SK-N-SH (cell line): ENCODE results near the gene FBXW10B. TPM values are rescaled to one million over a fixed set of nuclear protein-coding genes. Genes with fewer than 3 reads are reported as not detected.

Source experiments
- CTCF ChIA-PET: fragments of 300-600, 350-600 bp; formaldehyde crosslinking; extraction: SDS; loops from one replicate; lab custom pipeline; 2021; lab: Yijun Ruan, JAX
- POLR2A ChIA-PET: fragments of 350-600 bp; sonication (Branson Sonifier 250); formaldehyde crosslinking; extraction: SDS; loops from one replicate; lab custom pipeline; 2020; ENCODE audit warnings: antibody characterized with exemption, inconsistent platforms; lab: Yijun Ruan, JAX
- DNase-seq: peaks from one replicate; pipeline ENCODE4 v3.0.0; 2012
- H2AFZ ChIP-seq: fragments of 200-600 bp; sonication (generic); 2 replicates; pipeline ENCODE4 v1.8.1; 2016; ENCODE audit warnings: antibody characterized with exemption, mild to moderate bottlenecking, low read depth
- H3F3A ChIP-seq: fragments of 200-600 bp; sonication (generic); replicated peaks from 2 replicates; pipeline ENCODE3; 2016; ENCODE audit warnings: antibody characterized with exemption, mild to moderate bottlenecking; ENCODE audit not compliant: insufficient read depth
- H3K27ac ChIP-seq, 2 experiments: fragments of 200-500 bp in 1 of 2; fragments of 200-600 bp in 1 of 2; sonication (Bioruptor generic) in 1 of 2; sonication (generic), shearing (Covaris generic) in 1 of 2; 2 replicates each; pipeline versions ENCODE4 v1.5.1 to v1.6.1; 2014 to 2016; ENCODE audit warnings: low read depth in 2 of 2, inconsistent platforms in 1 of 2, low read length in 1 of 2, mild to moderate bottlenecking in 1 of 2, mixed read lengths in 1 of 2
- H3K27me3 ChIP-seq: fragments of 200-600 bp; sonication (generic), shearing (Covaris generic); 2 replicates; pipeline ENCODE4 v1.6.1; 2016; ENCODE audit warnings: mixed run types; ENCODE audit not compliant: insufficient read depth
- H3K36me3 ChIP-seq, 2 experiments: fragments of 200-500 bp in 1 of 2; fragments of 200-600 bp in 1 of 2; sonication (Bioruptor generic) in 1 of 2; sonication (generic) in 1 of 2; replicated peaks in 1 of 2; 2 replicates each; pipeline versions ENCODE3 to v1.5.1; 2014 to 2016; ENCODE audit warnings: low read length in 1 of 2, mild to moderate bottlenecking in 1 of 2; ENCODE audit not compliant: insufficient read depth in 2 of 2, control insufficient read depth in 1 of 2
- H3K4me1 ChIP-seq, 2 experiments: fragments of 200-500 bp in 1 of 2; fragments of 200-600 bp in 1 of 2; sonication (Bioruptor generic) in 1 of 2; sonication (generic), shearing (Covaris generic) in 1 of 2; 2 replicates each; pipeline versions ENCODE4 v1.5.1 to v1.6.1; 2014 to 2016; ENCODE audit warnings: low read depth in 1 of 2, low read length in 1 of 2, mixed run types in 1 of 2; ENCODE audit not compliant: insufficient read depth in 2 of 2, control insufficient read depth in 1 of 2
- H3K4me2 ChIP-seq: fragments of 200-600 bp; sonication (generic), shearing (Covaris generic); 2 replicates; pipeline ENCODE4 v1.6.1; 2017; ENCODE audit warnings: mixed run types
- H3K4me3 ChIP-seq, 2 experiments: fragments of 200-500 bp in 1 of 2; fragments of 200-600 bp in 1 of 2; sonication (Bioruptor generic) in 1 of 2; sonication (generic), shearing (Covaris generic) in 1 of 2; 2 replicates each; pipeline versions ENCODE4 v1.5.1 to v1.8.1; 2014 to 2016; ENCODE audit warnings: low read depth in 2 of 2, inconsistent platforms in 1 of 2, low read length in 1 of 2, mild to moderate bottlenecking in 1 of 2, mixed read lengths in 1 of 2, moderate library complexity in 1 of 2
- H3K79me2 ChIP-seq: fragments of 200-600 bp; sonication (generic); 2 replicates; pipeline ENCODE4 v1.8.1; 2017; ENCODE audit warnings: mild to moderate bottlenecking; ENCODE audit not compliant: insufficient read depth
- H3K9ac ChIP-seq: fragments of 200-600 bp; sonication (generic); 2 replicates; pipeline ENCODE4 v1.6.1; 2017; ENCODE audit warnings: mixed run types
- H3K9me2 ChIP-seq: fragments of 200-600 bp; sonication (generic); 2 replicates; pipeline ENCODE4 v1.6.1; 2017; ENCODE audit warnings: mixed run types
- H3K9me3 ChIP-seq: fragments of 200-600 bp; sonication (generic); 2 replicates; pipeline ENCODE4 v1.6.1; 2017; ENCODE audit warnings: mixed run types, mild to moderate bottlenecking, moderate library complexity
- H4K20me1 ChIP-seq: fragments of 200-600 bp; sonication (generic); 2 replicates; pipeline ENCODE4 v1.6.1; 2017; ENCODE audit warnings: mild to moderate bottlenecking, mixed run types; ENCODE audit not compliant: insufficient read depth
- CHD2 ChIP-seq: fragments of 150-350 bp; IDR thresholded peaks from 2 replicates; pipeline ENCODE4 v1.6.1; 2018; ENCODE audit warnings: low read length; ENCODE audit not compliant: partially characterized antibody
- EZH2phosphoT487 ChIP-seq: fragments of 200-600 bp; sonication (generic); IDR thresholded peaks from 2 replicates; pipeline ENCODE4 v1.6.1; 2017; ENCODE audit warnings: low read depth, mixed run types, mild to moderate bottlenecking, antibody characterized with exemption, moderate library complexity, borderline replicate concordance
- FOXJ3 ChIP-seq: sonication (generic); formaldehyde crosslinking; IDR thresholded peaks from 2 replicates; pipeline ENCODE4 v1.5.1; 2020; ENCODE audit warnings: mild to moderate bottlenecking, missing genetic modification reagents
- FOXM1 ChIP-seq: IDR thresholded peaks from 2 replicates; pipeline ENCODE4 v1.4.0; 2012; ENCODE audit warnings: low read depth, mild to moderate bottlenecking
- GABPA ChIP-seq: IDR thresholded peaks from 2 replicates; pipeline ENCODE4 v1.4.0; 2012; ENCODE audit warnings: low read depth, mild to moderate bottlenecking
- GATA2 ChIP-seq: sonication (generic); formaldehyde crosslinking; IDR thresholded peaks from 2 replicates; pipeline ENCODE4 v1.5.0; 2020; ENCODE audit warnings: mild to moderate bottlenecking, missing genetic modification reagents
- MXI1 ChIP-seq: IDR thresholded peaks from 2 replicates; pipeline ENCODE4 v1.6.1; 2012; ENCODE audit warnings: mild to moderate bottlenecking, low read depth, low read length, improper control_type of control experiment
- NRF1 ChIP-seq: IDR thresholded peaks from 2 replicates; pipeline ENCODE4 v1.6.1; 2012; ENCODE audit warnings: low read depth, mild to moderate bottlenecking, low read length
- POLR2AphosphoS5 ChIP-seq: IDR thresholded peaks from 2 replicates; pipeline ENCODE4 v1.6.1; 2012; ENCODE audit warnings: low read depth, low read length
- RCOR1 ChIP-seq: fragments of 150-350 bp; IDR thresholded peaks from 2 replicates; pipeline ENCODE4 v1.6.1; 2017; ENCODE audit warnings: antibody characterized with exemption, low read length
- RFX5 ChIP-seq: IDR thresholded peaks from 2 replicates; pipeline ENCODE4 v1.6.1; 2012; ENCODE audit warnings: mild to moderate bottlenecking, improper control_type of control experiment, low read length
- SIN3A ChIP-seq: IDR thresholded peaks from 2 replicates; pipeline ENCODE4 v1.6.1; 2012; ENCODE audit warnings: low read depth, mild to moderate bottlenecking, low read length, moderate library complexity, borderline replicate concordance
- TAF1 ChIP-seq: IDR thresholded peaks from 2 replicates; pipeline ENCODE4 v1.6.1; 2012; ENCODE audit warnings: low read depth, mild to moderate bottlenecking, low read length, moderate library complexity, borderline replicate concordance
- TEAD4 ChIP-seq: IDR thresholded peaks from 2 replicates; pipeline ENCODE4 v1.4.0; 2012; ENCODE audit warnings: mild to moderate bottlenecking, borderline replicate concordance; ENCODE audit not compliant: insufficient read depth
- YY1 ChIP-seq: IDR thresholded peaks from 2 replicates; pipeline ENCODE4 v1.4.0; 2012; ENCODE audit warnings: low read depth, mild to moderate bottlenecking
- WGBS: methylation state at CpG from one replicate; pipeline ENCODE4 v1.1.6; 2017; ENCODE audit warnings: low lambda C conversion rate; 5-methylcytosine and 5-hydroxymethylcytosine counted together
- polyA plus RNA-seq, 3 experiments: library from polyadenylated mRNA; depleted of rRNA; stranded (reverse); fragments of >200 nt; gene quantifications; 2 replicates each; pipeline ENCODE4 v1.2.3, GENCODE V29; 2012
- TF ChIP-seq, protein P1 (sequence below): IDR thresholded peaks from 2 replicates; pipeline ENCODE4 v1.4.0; 2012; ENCODE audit warnings: low read depth, borderline replicate concordance
- TF ChIP-seq, protein P2 (sequence below): IDR thresholded peaks from 2 replicates; pipeline ENCODE4 v1.4.0; 2012; ENCODE audit warnings: low read depth
- TF ChIP-seq, protein P3 (sequence below): fragments of 150-350 bp; IDR thresholded peaks from 2 replicates; pipeline ENCODE4 v1.6.1; 2016; ENCODE audit warnings: mild to moderate bottlenecking, low read depth, low read length

The FBXW10B gene
- polyA plus RNA-seq, 1 of the 3 experiments (the other 2 are of a cell fraction), result 0.46 TPM

DNA sequence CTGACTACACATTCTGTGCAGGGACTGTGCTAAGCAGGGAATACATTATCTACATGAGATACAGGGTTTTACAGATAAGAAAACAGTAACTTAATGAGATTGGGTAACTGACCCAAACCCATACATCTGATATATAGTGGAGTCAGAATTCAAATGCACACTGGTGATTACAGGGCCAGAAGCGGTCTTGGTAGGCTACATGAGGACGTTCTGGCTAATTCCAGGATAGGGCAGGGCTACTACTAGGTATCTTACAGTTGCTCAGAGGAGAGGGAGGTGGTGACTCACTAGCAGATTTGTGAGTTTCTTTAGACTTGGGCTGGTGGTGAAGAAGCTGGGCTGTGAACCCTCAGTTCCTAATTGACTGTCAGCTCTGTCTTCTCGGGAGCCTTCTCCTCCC, 43.2 kb upstream of the FBXW10B start:
- Histone ChIP-seq H3K9me3 (no peaks in the 10 kb centered on the region), H3K4me2 (no peak overlapping the region), H3K9me2 (no peaks in the 10 kb centered on the region), H4K20me1 (no peaks in the 10 kb centered on the region), H3K27me3 (no peaks in the 10 kb centered on the region), H3K4me3 (no peak overlapping the region), H2AFZ (no peak overlapping the region), H3F3A (no peaks in the 10 kb centered on the region), H3K27ac (no peak overlapping the region), H3K36me3 (peaks cover 3 to 26% of the 10 kb centered on the region in 2 experiments), H3K79me2 (no peaks in the 10 kb centered on the region), H3K4me1 (peaks cover 0 to 4% of the 10 kb centered on the region in 2 experiments; a peak in 1 of 4 replicates), H3K9ac (no peak overlapping the region)
- TF ChIP-seq FOXM1 (no peak), POLR2AphosphoS5 (no peak), TEAD4 (no peak), NRF1 (no peak), GATA2 (peak; percentile 46; the same call in 1 of the 2 replicates)
- POLR2A ChIA-PET, result interaction anchor here (1.4 kb wide), 1 partner anchor 11 kb away, joined by 5 read pairs; no protein-coding TSS in a partner anchor
- WGBS, result 90% methylated on average over 3 of the region's 3 CpGs
- CTCF ChIA-PET, result interaction anchor here (1.0 to 1.1 kb wide), 2 partner anchors 160 to 790 kb away, joined by 3 read pairs; no protein-coding TSS in a partner anchor
- DNase-seq, result no peak

DNA sequence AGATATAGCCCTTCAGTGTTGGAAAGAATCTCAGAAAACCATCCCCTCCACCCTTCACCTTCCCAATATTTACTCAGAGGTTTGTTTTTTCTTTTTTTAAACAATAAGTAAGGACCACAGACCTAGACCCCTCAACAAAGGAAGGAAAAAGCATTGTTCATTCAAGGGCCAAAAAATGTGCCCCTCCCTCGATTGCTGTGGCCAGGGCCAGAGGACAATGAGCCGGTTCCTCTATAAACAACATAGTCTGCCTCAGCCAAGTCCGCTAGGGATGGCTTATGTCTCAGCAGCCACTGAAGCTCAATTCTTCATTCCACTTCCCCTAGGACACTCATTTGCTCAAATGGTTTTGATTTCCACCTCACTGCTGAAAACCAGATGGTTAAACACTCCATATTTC, 40.6 kb upstream of the FBXW10B start:
- H3K27me3 ChIP-seq, result no peaks in the 10 kb centered on the region
- no peaks in the 10 kb centered on the region for H3K9me3 ChIP-seq
- no peaks in the 10 kb centered on the region for H3K79me2 ChIP-seq
- no peak overlapping the region for H3K9ac ChIP-seq
- DNase-seq, result no peak
- H3K27ac ChIP-seq, result no peak overlapping the region
- ChIA-PET CTCF (no interaction called here), POLR2A (no interaction called here)
- WGBS, result 94% methylated on average over 3 of the region's 3 CpGs
- H3K9me2 ChIP-seq, result no peaks in the 10 kb centered on the region
- peaks cover 0 to 7% of the 10 kb centered on the region in 2 experiments; a peak in 1 of 4 replicates for H3K4me1 ChIP-seq
- no peak overlapping the region for H3K4me2 ChIP-seq
- H3K4me3 ChIP-seq, result no peak overlapping the region
- H4K20me1 ChIP-seq, result no peaks in the 10 kb centered on the region
- TF ChIP-seq TEAD4 (no peak), YY1 (no peak), SIN3A (no peak), EZH2phosphoT487 (no peak), GABPA (no peak), RFX5 (no peak), MXI1 (no peak), TAF1 (no peak), GATA2 (no peak), CHD2 (no peak), RCOR1 (no peak), NRF1 (no peak), FOXJ3 (CRISPR knock-in tag) (no peak)
- TF ChIP-seq, protein P1, sequence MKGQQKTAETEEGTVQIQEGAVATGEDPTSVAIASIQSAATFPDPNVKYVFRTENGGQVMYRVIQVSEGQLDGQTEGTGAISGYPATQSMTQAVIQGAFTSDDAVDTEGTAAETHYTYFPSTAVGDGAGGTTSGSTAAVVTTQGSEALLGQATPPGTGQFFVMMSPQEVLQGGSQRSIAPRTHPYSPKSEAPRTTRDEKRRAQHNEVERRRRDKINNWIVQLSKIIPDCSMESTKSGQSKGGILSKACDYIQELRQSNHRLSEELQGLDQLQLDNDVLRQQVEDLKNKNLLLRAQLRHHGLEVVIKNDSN, result no peak
- TF ChIP-seq, protein P2, sequence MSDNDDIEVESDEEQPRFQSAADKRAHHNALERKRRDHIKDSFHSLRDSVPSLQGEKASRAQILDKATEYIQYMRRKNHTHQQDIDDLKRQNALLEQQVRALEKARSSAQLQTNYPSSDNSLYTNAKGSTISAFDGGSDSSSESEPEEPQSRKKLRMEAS, result no peak
- TF ChIP-seq, protein P3, sequence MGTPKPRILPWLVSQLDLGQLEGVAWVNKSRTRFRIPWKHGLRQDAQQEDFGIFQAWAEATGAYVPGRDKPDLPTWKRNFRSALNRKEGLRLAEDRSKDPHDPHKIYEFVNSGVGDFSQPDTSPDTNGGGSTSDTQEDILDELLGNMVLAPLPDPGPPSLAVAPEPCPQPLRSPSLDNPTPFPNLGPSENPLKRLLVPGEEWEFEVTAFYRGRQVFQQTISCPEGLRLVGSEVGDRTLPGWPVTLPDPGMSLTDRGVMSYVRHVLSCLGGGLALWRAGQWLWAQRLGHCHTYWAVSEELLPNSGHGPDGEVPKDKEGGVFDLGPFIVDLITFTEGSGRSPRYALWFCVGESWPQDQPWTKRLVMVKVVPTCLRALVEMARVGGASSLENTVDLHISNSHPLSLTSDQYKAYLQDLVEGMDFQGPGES, result no peak
- peaks cover 3 to 28% of the 10 kb centered on the region in 2 experiments for H3K36me3 ChIP-seq
- no peak overlapping the region for H2AFZ ChIP-seq
- H3F3A ChIP-seq, result no peaks in the 10 kb centered on the region
